ENCODE data around the gene GGA2.

GGA2 gene

DNA sequence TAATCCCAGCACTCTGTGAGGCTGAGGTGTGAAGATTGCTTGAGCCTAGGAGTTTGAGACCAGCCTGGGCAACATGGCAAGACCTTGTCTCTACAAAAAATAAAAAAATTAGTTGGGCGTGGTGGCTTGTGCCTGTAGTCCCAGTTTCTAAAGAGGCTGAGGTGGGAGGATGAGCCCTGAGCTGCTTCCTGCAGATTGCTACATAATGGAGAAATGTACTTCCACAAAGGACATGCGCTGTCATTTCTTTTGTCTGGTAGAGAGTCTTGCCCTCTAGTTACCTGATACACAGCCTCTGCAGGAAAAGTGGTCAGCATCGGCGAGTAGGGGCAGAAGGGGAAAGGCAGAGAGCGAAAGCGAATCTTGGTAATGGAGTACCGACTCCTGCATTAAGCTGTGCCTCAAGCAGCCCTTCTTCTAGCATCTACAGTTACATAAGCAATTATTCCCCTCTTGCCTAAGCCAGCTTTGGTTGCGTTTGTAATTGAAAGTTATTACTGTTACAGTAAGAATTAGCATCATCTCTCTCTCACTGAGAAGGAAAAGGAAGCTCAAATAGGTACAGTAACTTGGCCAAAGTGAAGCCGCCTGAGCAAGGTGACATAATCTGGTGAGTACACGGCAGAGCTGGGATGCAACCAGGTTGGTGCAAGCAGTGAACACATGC lies 18.5 kb upstream of the GGA2 start:
- TF ChIP-seq YY1 (IDR thresholded peaks at IDR 0.05; ENCODE audit: low read depth), result no peak
- no peak for TF ChIP-seq EP300 (IDR thresholded peaks at IDR 0.05; ENCODE audit: borderline replicate concordance)
- TF ChIP-seq TEAD4 (IDR thresholded peaks at IDR 0.05), result no peak
- TF ChIP-seq RAD21 (IDR thresholded peaks at IDR 0.05; ENCODE audit: low read depth), result no peak
- TF ChIP-seq, protein P1, sequence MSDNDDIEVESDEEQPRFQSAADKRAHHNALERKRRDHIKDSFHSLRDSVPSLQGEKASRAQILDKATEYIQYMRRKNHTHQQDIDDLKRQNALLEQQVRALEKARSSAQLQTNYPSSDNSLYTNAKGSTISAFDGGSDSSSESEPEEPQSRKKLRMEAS (IDR thresholded peaks at IDR 0.05), result no peak
- TF ChIP-seq, protein P2, sequence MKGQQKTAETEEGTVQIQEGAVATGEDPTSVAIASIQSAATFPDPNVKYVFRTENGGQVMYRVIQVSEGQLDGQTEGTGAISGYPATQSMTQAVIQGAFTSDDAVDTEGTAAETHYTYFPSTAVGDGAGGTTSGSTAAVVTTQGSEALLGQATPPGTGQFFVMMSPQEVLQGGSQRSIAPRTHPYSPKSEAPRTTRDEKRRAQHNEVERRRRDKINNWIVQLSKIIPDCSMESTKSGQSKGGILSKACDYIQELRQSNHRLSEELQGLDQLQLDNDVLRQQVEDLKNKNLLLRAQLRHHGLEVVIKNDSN (IDR thresholded peaks at IDR 0.05), result no peak
- TF ChIP-seq FOXM1 (IDR thresholded peaks at IDR 0.05; ENCODE audit: borderline replicate concordance, low read depth), result no peak
- no peak for TF ChIP-seq NFIC (IDR thresholded peaks at IDR 0.05)
- no peak for TF ChIP-seq TAF1 (IDR thresholded peaks at IDR 0.05; ENCODE audit: low read depth)
- TF ChIP-seq CEBPB (IDR thresholded peaks at IDR 0.05), result no peak
- no peak for TF ChIP-seq ZBTB7A (IDR thresholded peaks at IDR 0.05; ENCODE audit: low read depth)
- TF ChIP-seq, protein P3, sequence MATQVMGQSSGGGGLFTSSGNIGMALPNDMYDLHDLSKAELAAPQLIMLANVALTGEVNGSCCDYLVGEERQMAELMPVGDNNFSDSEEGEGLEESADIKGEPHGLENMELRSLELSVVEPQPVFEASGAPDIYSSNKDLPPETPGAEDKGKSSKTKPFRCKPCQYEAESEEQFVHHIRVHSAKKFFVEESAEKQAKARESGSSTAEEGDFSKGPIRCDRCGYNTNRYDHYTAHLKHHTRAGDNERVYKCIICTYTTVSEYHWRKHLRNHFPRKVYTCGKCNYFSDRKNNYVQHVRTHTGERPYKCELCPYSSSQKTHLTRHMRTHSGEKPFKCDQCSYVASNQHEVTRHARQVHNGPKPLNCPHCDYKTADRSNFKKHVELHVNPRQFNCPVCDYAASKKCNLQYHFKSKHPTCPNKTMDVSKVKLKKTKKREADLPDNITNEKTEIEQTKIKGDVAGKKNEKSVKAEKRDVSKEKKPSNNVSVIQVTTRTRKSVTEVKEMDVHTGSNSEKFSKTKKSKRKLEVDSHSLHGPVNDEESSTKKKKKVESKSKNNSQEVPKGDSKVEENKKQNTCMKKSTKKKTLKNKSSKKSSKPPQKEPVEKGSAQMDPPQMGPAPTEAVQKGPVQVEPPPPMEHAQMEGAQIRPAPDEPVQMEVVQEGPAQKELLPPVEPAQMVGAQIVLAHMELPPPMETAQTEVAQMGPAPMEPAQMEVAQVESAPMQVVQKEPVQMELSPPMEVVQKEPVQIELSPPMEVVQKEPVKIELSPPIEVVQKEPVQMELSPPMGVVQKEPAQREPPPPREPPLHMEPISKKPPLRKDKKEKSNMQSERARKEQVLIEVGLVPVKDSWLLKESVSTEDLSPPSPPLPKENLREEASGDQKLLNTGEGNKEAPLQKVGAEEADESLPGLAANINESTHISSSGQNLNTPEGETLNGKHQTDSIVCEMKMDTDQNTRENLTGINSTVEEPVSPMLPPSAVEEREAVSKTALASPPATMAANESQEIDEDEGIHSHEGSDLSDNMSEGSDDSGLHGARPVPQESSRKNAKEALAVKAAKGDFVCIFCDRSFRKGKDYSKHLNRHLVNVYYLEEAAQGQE (IDR thresholded peaks at IDR 0.05; ENCODE audit: low read depth), result no peak
- no peak for TF ChIP-seq EGR1 (IDR thresholded peaks at IDR 0.05)
- TF ChIP-seq TCF12 (IDR thresholded peaks at IDR 0.05; ENCODE audit: low read depth), result no peak
- no peak for TF ChIP-seq CREB1 (IDR thresholded peaks at IDR 0.05; ENCODE audit: low read depth)

DNA sequence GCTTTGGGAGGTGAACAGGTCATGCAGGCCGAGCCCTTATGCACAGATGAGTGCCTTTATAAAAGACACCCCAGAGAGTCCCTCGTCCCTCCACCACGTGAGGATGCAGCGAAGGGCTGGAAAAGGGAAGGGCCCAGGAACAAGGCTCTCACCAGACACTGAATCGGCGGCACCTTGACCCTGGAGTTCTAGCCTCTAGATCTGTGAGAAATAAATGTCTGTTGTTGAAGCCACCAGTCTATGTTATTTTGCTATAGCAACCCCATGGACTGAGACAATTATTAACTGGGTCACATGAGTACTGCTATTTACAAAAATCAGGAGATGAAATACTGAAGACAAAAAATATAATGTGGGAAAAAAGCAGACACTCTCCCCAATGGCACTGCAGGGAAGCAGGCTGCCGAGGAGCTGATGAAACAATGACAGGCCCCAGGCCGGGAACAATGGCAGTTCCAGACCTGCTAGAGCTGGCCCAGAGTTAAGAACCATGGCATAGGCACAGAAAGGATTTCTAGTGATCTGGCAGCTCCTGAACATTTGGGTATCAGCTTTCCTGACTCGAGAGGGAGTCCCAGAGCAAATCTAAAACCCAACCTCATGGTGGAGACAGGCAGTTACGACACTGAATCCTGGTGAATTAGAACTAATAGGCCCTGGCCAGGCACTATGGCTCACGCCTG lies 17.8 kb upstream of the GGA2 start:
- TF ChIP-seq EP300 (IDR thresholded peaks at IDR 0.05; ENCODE audit: borderline replicate concordance) (no peak), CEBPB (IDR thresholded peaks at IDR 0.05) (no peak), NFIC (IDR thresholded peaks at IDR 0.05) (no peak), TAF1 (IDR thresholded peaks at IDR 0.05; ENCODE audit: low read depth) (no peak), TCF12 (IDR thresholded peaks at IDR 0.05; ENCODE audit: low read depth) (no peak), EGR1 (IDR thresholded peaks at IDR 0.05) (no peak), RAD21 (IDR thresholded peaks at IDR 0.05; ENCODE audit: low read depth) (no peak)
- TF ChIP-seq, protein P2 (IDR thresholded peaks at IDR 0.05), result no peak
- TF ChIP-seq, protein P3 (IDR thresholded peaks at IDR 0.05; ENCODE audit: low read depth), result no peak

DNA sequence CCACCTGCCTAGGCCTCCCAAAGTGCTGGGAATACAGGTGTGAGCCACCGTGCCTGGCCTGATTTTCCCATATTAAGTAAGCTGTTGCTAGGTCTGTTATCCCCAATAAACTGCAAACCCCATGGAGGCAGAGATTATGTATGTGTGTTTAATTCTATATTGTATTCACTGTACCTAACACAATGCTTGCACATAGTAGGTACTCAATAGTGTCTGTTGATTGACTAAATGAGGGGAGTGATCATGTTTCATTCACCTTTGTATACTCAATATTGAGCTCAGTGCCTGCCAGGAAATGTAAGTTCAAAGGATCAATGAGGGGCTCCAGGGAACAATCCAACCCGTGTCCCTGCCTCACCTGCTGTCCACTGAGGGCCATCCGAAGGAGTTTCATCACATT lies 14.6 kb upstream of the GGA2 start:
- TF ChIP-seq, protein P2 (IDR thresholded peaks at IDR 0.05), result no peak
- TF ChIP-seq CREB1 (IDR thresholded peaks at IDR 0.05; ENCODE audit: low read depth) (no peak), FOXM1 (IDR thresholded peaks at IDR 0.05; ENCODE audit: borderline replicate concordance, low read depth) (no peak), ZBTB7A (IDR thresholded peaks at IDR 0.05; ENCODE audit: low read depth) (no peak), NFIC (IDR thresholded peaks at IDR 0.05) (no peak), YY1 (IDR thresholded peaks at IDR 0.05; ENCODE audit: low read depth) (no peak), TEAD4 (IDR thresholded peaks at IDR 0.05) (no peak), TAF1 (IDR thresholded peaks at IDR 0.05; ENCODE audit: low read depth) (no peak), EP300 (IDR thresholded peaks at IDR 0.05; ENCODE audit: borderline replicate concordance) (no peak), EGR1 (IDR thresholded peaks at IDR 0.05) (no peak), RAD21 (IDR thresholded peaks at IDR 0.05; ENCODE audit: low read depth) (no peak), CEBPB (IDR thresholded peaks at IDR 0.05) (no peak), TCF12 (IDR thresholded peaks at IDR 0.05; ENCODE audit: low read depth) (no peak)
- TF ChIP-seq, protein P1 (IDR thresholded peaks at IDR 0.05), result no peak
- TF ChIP-seq, protein P3 (IDR thresholded peaks at IDR 0.05; ENCODE audit: low read depth), result no peak
